ENCODE measurements around the gene NPVF.
A peak's percentile ranks its signal among the peaks of the same experiment; 100 is the strongest.

NPVF gene, protein sequence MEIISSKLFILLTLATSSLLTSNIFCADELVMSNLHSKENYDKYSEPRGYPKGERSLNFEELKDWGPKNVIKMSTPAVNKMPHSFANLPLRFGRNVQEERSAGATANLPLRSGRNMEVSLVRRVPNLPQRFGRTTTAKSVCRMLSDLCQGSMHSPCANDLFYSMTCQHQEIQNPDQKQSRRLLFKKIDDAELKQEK
- total RNA-seq, result 0 reads per million in 4 experiments

DNA sequence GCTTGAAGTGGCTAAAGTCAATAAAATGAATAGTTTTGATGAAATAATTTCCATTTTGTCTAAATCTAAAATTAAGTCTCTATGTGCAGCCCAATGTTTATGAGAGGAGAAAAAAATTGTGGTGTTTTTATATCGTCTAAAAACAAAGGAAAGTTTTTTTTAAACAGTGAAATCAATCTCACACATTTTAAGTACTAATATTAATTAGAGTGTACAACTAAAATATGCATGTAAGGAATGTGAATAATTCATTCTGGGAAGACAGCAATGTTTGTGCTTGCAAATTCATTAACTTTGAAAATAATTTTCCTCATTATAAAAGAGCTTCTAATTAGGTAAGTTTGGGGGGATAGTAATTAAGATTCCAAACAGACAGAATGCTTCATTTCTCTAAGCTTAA lies at the start of gene NPVF:
Gene NPVF, minus strand, starts transcription at position 101 of the 400 bp plus-strand sequence. Its CDS starts 47 bp downstream, at position 54.
- DNase-seq, result no peak

DNA sequence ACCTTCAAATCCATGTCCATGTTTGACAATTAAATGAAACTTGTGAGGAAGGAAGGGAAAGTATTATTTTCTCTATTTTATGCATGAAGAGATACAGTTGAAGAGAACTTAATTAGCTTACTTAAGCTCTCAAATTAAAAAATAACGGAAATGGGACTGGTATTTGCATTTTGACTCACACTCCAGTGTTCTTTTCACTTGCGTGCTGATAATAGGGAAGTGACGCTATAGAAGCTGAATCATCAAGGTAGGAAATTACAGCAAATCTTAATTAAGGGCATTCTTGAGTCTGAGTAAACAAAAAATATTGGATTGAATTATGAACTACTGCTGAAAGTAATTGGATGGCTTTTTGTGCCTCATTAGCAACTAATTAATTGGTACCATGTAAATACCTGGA lies 44.0 kb upstream of the NPVF start:
- DNase-seq, result no peak

DNA sequence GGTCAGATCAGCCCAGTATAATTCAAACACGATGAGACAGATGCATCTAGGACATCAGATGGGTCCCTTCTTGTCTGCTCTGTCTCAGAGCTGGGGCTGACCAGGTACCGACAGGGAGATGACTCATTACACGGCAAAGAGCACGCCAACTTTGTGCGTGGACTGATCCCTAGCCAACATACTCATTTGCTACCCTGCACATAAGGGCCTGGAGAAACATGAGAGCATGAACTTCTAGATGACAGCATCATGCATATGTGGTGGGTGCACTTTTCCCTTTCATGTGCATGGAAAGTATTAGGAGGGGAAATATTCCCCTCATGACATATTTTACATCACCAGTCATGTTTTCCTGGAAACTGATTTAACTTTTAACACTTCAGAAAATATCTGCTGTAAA lies 35.1 kb upstream of the NPVF start:
- DNase-seq, result no peak

DNA sequence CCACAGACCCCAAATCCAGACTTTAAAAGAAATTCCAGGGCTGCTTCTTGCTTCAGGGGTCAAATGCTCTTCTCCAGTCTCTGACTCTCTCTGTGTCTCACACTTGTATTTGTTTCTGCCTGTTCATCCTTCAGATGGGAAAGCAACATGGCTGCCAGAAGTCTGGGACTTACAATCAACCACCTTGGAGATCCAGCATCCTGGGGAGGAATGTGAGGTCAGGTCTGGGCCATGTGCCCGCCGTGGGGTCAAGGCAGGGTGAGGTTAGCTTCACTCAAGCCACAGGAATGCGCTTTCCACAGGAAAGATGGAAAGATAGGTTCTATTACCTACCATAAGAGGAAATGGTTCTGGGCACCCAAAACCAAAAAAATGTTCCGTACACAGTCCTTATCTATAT lies 34.3 kb upstream of the NPVF start:
- no peak for DNase-seq

DNA sequence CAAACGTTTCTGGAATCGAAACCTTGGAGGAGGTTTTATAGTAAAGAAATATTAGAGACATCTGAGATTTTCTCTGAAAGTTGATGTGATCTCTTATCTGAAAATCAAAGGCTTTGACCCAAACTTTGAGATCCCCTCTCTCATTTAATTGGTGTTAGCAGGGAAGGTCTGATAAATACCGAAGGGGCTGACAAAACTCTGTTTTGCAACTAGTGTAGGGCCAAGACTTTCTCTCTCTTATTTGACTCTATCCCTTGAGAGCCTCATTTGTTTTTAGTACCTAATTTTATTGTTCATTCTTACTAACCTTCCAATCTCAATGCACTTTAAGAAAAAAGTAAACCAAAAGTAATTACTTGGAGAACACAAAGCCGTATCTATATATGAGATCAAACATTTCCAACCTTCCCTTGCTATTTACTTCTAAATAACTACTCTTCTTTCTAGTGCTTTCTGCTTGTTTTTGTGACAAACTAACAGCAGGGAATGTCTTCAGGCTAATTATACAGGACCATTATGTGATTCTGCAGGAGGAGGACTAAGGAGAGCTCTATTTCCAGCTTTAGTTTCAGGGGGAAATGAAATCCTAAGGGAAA lies 33.4 kb upstream of the NPVF start:
- no peak for DNase-seq

DNA sequence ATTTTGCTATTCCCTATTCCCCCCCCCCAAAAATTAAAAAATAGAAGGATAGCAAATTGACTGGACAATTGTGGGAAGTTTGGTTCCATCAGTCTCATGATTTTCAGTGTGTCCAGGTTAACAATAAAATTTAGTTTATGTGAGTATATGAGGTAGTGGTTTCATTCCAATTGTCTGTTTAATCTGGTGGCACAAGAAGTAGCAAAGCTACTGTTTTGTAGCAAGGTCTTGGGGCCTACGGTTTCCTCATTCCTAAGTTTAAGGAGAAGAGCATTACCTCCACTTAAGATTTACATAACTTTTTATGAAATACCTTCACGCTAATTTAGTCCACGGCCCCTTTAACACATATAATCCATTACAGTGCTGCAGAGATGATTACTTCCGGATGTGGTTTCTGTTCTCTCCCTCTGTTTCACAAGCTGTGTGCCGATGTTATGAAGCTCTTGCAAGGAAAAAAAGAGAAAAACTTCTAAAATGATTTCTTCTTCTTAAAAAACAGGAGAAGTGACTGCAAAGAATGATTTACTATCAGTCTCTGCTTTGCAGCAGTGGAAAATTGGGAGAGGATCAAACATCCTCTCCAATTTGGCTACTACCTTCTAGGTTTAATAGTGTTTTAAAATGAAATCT lies 32.7 kb upstream of the NPVF start:
- no peak for DNase-seq

DNA sequence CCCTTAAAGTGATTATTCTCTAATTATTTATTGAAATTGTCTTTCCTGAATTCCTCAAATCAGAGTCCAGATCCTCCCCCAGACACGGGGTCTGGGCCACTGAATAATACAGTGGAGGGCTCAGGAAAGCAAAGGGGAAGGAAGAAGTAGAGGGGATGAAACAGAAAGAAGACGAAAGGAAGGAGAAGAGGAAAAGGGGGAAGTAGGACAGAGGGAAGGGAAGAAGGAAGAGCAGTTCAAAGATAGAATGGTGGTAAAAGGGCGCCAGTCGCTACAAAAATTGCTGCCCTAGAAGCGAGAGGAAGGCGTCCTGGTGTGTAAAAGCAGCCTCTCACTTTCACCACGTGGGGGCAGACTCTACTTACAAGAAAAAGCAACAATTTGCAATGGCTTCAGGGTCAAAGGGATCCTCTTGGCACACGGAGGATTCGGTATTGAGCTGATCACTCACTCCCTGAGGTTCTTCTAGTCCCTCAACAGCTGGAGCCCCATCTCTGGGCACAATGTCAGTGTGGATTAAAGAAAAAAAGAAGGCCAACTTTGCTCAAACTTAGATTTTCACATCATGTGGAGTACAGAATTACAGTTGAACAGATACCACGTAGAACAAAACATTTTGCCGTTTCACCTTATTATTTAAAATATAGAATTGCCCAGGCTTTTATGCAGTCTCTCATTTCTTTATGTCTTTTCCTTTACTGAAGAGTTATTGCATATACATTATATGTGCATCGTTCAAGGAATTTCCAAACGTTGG lies 31.4 kb upstream of the NPVF start:
- peak; percentile 47 for DNase-seq

DNA sequence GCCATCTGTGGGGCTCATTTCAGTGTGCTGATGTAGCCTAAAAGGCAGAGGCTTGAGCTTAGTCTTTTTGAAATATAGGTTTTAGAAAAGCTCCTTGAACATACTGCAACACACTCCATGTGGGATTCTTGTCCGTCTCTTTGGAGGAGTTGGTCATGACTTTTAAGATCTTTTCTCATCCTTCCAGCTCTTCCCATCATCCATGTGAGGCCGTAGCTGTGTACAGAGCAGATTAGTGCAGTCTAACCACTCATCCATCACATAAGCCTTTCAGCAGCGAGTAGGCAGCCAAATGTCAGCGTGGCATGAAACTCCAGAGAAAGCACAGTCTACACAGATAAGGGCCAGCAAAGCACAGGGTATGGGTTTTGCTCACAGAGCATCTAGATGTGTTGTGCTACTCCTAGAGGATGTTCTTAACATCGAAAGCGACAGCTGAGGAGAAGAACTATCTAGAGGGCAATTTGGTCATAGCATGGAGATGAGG lies 28.1 kb upstream of the NPVF start:
- DNase-seq, result no peak

DNA sequence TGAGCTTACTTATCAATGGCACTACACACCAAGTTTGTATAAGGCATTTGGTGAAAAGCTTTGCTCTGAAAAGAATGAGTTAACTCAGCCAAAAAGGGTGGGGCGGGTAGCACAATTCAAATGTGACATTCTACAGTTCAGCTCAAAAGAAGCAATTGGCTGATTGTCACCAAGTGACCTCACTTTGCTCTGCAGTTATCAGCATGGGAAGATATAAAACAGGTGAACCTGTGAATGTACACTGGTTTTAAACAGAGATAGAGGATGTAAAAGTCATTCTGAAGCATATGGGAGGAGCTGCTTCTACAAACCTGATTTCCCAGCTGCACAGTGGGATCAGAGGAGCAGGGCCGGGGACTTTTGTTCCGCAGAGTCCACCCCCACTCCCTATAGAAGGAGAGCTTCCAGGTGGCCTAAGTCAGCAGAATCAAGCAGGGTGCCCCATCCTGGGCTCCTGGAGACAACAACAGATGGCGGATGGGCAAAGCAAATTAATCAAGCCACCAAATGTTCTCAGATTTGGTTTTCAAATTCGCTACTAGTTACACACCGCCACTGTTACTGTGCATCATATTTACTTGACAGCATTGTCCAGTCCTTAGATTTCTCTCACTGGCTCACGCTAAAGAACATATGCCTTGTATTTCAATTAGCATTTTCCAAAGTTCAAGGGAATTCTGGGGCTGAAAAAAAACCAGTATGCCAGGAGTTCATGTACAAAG lies 27.5 kb upstream of the NPVF start:
- no peak for DNase-seq

DNA sequence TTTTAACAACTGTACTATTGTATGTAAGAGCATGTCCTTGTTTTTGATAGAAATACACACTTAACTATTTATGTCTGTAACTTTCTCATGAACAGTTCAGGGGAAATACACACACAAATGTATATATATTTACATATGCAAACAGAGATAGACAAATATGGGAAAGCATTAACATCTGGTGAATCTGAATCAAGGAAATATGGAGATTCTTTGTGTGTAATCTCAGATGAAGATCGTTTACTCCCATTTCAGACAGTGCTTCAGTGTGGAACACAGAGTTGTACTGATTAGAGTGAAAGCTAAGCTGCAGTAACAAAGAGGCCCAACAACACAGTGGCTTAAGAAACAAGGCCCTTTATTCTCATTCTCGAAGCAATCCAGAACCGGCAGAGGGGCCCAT lies 26.3 kb upstream of the NPVF start:
- DNase-seq, result no peak

DNA sequence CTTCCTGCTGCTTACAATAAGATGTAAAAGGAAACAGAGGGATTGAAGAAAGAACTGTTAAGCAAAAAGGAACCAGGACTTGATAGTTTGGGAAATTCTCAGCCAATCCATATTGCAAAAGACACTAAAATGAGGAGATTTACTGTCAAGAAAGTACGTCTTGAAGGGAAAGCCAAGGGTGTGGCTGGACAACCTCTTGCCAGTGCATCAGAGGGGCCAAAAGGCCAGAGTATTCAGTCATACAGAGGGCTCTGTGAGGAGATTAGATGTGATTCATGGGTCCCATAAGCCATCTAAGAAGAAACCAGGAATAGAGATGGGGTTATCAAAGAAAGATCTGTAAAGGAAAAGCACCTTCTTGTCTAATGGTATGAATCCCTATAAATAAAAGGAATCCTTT lies 25.4 kb upstream of the NPVF start:
- no peak for DNase-seq

DNA sequence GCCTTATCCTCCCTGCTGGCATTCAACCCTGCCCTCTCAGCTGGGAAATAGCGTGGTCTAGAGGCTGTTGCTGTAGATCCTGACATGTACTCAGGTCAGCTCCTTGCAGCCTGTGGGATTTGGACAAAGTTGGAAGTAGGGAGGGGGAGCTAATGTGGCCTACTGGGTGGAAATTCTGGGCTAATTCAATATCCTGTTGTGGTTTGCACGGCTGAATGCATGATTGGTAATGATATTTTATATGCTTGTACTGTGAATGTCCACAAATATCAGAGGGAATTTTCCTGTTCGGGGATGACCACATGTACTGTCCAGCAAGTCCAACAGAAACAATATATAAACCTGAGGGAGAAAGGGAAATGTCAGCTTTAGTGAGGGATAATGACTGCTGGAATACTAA lies 22.1 kb upstream of the NPVF start:
- DNase-seq, result no peak

DNA sequence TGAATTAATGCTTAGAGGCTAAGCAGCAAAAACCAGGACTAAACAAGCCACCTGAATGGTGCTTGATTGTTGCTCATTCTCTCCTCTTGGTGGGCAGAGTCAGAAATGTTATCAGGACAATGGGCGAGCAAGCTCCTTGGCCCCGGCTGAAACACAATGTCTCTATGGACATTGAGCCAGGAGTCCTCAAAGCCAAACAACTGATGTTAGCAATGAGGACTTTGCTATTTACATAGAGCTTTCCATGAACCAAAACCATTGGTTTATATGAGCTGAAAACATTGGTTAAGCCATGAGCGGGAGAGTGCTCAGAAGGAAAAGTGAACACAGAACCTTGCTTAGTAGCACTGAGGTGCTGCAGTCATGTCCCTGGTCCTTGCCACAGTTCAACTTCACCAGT lies 21.5 kb upstream of the NPVF start:
- DNase-seq, result no peak

DNA sequence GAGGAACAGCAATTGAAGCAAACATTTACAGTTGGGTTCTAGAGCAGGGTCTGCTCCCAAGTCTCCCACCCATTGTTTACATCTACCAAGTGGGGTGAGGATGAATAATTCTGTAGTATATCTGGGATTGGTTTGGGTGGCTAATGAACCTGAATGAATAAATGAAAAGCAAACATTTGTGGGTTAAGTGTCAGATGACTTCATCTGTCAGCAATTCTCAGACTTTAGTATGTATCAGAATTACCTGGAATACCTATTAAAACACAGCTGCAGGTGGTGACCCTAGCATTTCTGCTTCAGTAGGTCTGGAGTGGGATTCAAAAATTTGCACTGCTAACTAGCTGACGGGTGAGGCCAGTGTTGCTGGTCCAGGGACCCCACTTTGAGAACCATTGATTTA lies 18.0 kb upstream of the NPVF start:
- DNase-seq, result no peak

DNA sequence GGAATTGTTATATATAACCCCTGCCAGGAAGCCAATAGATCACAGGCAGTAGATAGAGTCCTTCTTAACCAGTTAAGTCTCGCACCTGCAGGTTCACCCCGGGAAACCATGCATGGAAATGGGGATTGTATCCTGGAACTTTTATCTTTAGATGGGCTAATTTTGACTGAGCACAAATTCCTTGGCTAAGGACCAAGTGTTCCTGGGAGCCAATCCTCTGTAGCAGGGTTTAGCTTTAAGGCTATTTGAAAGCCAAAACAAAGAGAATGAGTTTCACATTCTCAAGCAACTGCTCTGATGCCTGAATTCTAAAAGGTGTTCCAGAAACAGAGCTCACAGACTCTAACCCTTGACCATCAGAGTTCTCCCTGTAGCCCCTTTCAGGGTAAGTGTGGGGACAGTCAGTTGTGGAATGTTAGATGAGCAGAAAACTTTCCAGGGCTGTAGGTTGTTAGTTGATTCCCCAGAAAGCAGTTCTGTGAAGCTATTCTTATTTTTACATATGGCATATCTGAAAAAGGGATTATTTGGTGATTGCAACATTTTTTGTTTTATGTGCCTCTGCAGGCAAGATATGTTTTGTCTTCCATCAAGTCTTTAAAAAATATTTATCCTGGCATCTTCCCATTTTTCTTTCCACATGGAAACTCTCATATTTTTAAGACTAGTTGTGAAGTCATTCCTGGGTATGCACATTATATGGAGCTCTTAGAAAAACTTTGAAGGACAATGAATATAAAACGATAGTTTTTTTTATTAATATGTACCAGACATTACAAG lies 16.2 kb upstream of the NPVF start:
- DNase-seq, result no peak

DNA sequence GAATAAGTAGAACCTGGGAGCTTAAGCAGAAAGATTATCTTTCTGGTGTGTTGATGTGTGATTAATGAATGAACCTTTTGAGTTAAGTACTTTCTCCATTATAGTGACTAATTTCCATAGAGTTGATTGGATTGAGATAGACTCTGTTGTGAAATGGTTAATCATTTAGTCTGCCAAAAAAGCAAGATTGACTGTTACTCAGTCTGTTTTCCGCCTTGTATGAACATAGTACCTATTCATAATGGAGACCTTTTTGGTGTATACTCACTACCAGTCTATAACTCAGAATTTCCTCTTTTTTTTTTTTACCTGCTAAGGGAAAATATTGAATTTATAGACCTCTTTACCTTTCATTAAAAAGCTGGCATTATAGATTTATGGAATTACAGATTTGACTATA lies 14.4 kb upstream of the NPVF start:
- DNase-seq, result no peak

DNA sequence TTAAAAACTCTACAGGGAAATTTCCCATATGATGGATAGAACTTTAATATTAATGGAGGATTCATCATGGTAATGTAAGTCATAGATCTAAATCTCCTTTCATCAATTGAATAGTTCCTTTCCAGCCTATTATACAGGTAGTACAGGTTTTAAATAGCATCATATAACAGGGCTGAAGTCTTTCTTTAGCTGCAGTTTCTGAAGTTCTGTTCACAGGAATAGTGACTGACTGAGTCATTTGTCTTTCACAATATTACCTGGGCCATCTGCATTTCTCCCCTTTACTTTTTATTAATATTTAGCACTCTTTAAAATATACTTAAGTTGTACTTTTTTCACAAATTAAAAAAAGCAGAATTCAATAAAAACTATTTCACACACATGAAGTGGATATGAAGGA lies 12.6 kb upstream of the NPVF start:
- DNase-seq, result no peak

DNA sequence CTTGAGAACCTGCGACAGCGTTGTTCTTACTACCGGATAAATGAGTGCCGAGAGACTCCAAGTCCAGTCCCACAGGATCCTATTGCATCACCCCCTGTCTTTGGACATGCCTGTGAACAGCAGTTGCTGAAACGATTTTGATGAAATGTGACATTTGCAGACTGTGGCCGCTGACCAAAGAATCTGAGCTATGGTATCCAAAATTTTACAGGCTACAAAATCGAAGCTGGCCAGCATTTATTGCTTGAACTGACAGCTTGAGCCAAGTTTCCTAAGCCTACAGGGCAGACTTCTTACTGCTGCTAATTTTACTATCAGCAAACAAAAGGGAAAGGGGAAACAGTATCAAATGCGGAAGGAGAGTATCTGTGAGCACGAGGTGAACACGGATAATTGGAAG lies 12.1 kb upstream of the NPVF start:
- no peak for DNase-seq

DNA sequence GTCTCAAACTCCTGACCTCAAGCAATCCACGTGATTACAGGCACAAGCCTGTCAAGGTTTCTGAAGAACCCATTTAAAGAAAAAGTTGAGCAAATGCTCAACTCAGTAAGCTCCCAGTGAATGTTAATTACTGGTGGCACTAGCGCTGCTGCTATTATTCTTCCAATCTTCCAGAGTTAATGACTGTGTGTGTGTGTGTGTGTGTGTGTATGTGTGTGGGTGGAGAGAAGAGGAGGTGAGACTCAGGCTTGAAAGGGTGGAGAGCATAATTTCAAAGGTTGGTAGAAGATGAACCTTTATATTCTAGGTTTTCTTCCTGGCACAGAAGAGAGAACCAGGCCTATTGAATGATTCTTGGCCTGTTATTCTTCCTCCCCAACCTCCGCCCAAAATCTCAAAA lies 11.6 kb upstream of the NPVF start:
- DNase-seq, result no peak

DNA sequence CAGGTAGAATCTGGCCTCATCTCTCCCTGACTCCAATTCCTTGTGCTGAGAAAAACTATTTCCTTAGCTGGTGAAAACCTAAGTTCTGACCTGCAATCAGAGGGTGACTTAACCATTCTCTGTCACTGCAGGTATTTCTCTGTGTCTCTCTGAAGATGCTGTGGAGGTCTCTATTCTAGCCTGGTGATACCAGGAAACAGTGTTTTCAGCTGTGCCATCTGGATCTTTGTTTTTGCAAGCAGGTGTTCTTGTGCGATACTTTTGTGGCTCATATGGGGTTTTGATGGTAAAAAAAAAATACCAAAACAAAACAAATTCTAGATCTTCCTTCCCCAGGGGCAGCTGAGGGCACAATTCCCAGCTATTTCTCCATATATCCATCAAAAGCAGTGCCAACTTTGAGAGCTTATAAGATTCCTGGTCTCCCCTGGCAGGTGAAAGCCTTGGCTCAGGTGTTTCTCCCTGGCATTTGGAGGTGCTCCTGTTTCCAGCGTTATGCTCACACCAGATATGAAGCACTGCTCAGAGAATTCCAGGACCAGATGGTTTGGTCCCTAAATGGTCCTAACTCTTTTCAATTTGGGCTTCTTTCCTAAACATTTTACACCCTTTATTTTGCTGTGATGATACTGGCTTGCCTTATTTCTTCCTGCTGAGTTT lies 9.9 kb upstream of the NPVF start:
- no peak for DNase-seq

DNA sequence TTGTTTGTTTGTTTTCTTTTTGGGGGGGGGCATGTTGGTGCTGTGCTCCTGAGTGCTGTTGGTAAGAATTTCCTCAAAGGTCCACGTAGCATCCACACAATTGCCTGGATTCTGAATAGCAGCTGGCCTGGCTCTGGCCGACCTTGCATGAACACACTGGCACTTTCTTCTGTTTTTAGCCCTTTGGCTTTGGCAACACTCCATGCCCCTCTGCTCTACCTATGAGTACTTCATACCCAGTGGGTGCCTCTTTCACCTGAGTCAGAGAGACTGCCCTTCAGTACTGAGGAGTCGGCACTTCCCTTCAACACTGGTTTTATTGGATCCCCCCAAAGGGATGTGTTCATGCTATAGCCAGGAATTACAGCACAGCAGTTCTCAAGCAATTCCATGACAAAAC lies 7.2 kb upstream of the NPVF start:
- DNase-seq, result no peak

DNA sequence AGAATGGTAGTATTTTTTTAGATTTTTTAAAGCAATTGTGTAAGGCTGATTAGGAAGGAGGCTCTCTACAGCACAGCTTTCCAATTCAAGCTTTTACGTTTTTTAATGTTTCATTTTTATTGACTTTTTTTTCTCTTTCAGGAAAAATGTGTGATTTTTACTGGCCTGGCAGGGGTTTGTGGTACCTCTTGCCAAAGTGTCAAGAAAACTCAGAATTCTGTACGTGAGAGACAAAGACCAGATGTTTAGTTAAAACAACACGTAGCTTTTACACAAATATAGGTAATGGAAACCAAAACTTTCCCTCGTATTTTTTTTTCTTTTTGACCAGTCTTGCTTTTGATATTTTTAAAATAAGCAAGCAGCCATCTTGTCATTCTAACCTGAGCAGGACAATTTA lies 6.0 kb upstream of the NPVF start:
- no peak for DNase-seq
